T-cell (primary cell): ENCODE data around the gene KCNA4. TPM values are rescaled to one million over a fixed set of nuclear protein-coding genes. Genes with fewer than 3 reads are reported as not detected.
"Not testable (repeated sequence)": the region's sequence is repeated elsewhere in the genome, so short reads cannot be mapped to it uniquely, and the experiment has no call there.

Experiments
- ATAC-seq, 4 experiments: fragments of 200-7000 bp in 3 of 4; fragments of 150-1000 bp in 1 of 4; cut with Tn5 transposase; replicated peaks in 1 of 4; 1 replicate in 3 of 4; 2 replicates in 1 of 4; pipeline ENCODE4 v1.10.0; 2021; ENCODE audit warnings: moderate library complexity in 3 of 4, mild to moderate bottlenecking in 2 of 4, moderate number of reproducible peaks in 1 of 4
- CTCF ChIA-PET, 2 donors: fragments of 300-600 bp; sonication (Branson Sonifier 250); formaldehyde crosslinking; loops; one replicate each; lab custom pipeline; 2022; ENCODE audit warnings: antibody characterized with exemption in 2 of 2; lab: Charles Lee
- POLR2A ChIA-PET, 2 donors: fragments of 300-600 bp; sonication (Branson Sonifier 250); formaldehyde crosslinking; loops; one replicate each; lab custom pipeline; 2022; ENCODE audit warnings: antibody characterized with exemption in 2 of 2; lab: Charles Lee
- DNase-seq, 35 experiments: peaks; one replicate each; pipeline versions ENCODE4 v3.0.0 to v3.0.0-alpha.2; 2013 to 2023
- H3K27ac ChIP-seq: one replicate; pipeline ENCODE4 v1.5.1; 2013; ENCODE audit warnings: low read length
- H3K27me3 ChIP-seq, 2 experiments: replicated peaks in 1 of 2; 1 replicate in 1 of 2; 2 replicates in 1 of 2; pipeline versions ENCODE4 v1.6.1 to v1.7.0; 2013; ENCODE audit warnings: low read length in 1 of 2, mixed read lengths in 1 of 2; ENCODE audit not compliant: control insufficient read depth in 2 of 2, insufficient read depth in 2 of 2; ENCODE audit errors: extremely low read depth in 1 of 2
- H3K36me3 ChIP-seq, 2 donors: 1 replicate in 1 of 2; 2 replicates in 1 of 2; pipeline versions ENCODE4 v1.6.1 to v1.7.0; 2013; ENCODE audit warnings: low read length in 1 of 2; ENCODE audit not compliant: control insufficient read depth in 2 of 2, insufficient read depth in 1 of 2; ENCODE audit errors: extremely low read depth in 1 of 2
- H3K4me1 ChIP-seq, 2 experiments: 1 replicate in 1 of 2; 2 replicates in 1 of 2; pipeline versions ENCODE4 v1.6.1 to v1.7.0; 2013; ENCODE audit warnings: low read length in 2 of 2, mixed read lengths in 1 of 2; ENCODE audit not compliant: insufficient read depth in 2 of 2, control insufficient read depth in 1 of 2; ENCODE audit errors: extremely low read depth in 1 of 2
- H3K4me3 ChIP-seq, 2 donors: 1 replicate in 1 of 2; 2 replicates in 1 of 2; pipeline versions ENCODE4 v1.5.1 to v1.7.0; 2013; ENCODE audit warnings: mild to moderate bottlenecking in 2 of 2, low read length in 1 of 2, moderate library complexity in 1 of 2; ENCODE audit not compliant: control insufficient read depth in 1 of 2; ENCODE audit errors: extremely low read depth in 1 of 2
- H3K9me3 ChIP-seq: 2 replicates; pipeline ENCODE4 v1.7.0; 2013
- H3K27ac Mint-ChIP-seq, 2 donors: one replicate each; pipeline ENCODE4 v1.8.0; 2020 to 2021; ENCODE audit warnings: mild to moderate bottlenecking in 2 of 2, mixed read lengths in 2 of 2
- H3K27me3 Mint-ChIP-seq, 2 donors: one replicate each; pipeline ENCODE4 v1.8.0; 2021 to 2022; ENCODE audit warnings: mixed read lengths in 2 of 2
- H3K36me3 Mint-ChIP-seq: one replicate; pipeline ENCODE4 v1.8.0; 2021; ENCODE audit warnings: mixed read lengths
- H3K4me1 Mint-ChIP-seq, 3 donors: one replicate each; pipeline ENCODE4 v1.8.0; 2020 to 2022; ENCODE audit warnings: mixed read lengths in 3 of 3, mild to moderate bottlenecking in 1 of 3
- H3K4me3 Mint-ChIP-seq, 3 donors: one replicate each; pipeline ENCODE4 v1.8.0; 2020 to 2022; ENCODE audit warnings: mild to moderate bottlenecking in 3 of 3, mixed read lengths in 3 of 3, moderate library complexity in 3 of 3
- H3K9me3 Mint-ChIP-seq, 3 donors: one replicate each; pipeline ENCODE4 v1.8.0; 2020 to 2022; ENCODE audit warnings: mixed read lengths in 3 of 3
- WGBS: methylation state at CpG from one replicate; pipeline ENCODE4 v1.1.5; 2013; ENCODE audit warnings: missing lambda C conversion rate; ENCODE audit not compliant: insufficient coverage; 5-methylcytosine and 5-hydroxymethylcytosine counted together
- total RNA-seq, 35 experiments: library from RNA in 6 of 35; stranded (reverse) in 6 of 35; fragments of 120-200 nt in 1 of 35; gene quantifications; one replicate each; pipeline versions ENCODE4 v1.2.1 to v1.2.4 and lab custom pipeline; 2013 to 2026

KCNA4 gene
- total RNA-seq, 5 donors from 2014 or later (not counting 1 experiment from before 2014, with no cell fraction given) = not detected

DNA sequence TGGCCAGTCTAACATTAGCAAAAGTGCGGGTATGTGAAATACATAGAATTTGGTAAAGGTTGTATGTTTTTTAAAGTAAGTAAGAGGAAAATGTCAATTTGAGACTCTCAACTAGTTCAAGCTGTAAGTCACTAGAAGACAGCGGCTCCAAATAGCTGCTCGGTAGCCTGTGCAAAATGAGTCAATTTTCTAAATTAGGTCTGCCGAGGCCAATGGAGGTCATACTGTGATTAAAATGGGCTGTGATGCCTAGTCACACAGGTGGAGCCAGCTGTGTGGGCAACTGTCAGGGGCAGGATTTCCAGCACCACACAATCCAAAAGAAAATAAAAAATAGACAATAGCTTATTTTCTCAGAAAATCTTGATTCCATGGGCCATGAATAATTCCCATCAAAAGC is 32.3 kb downstream of the KCNA4 start:
- no peaks in the 10 kb centered on the region for H3K9me3 Mint-ChIP-seq
- H3K27me3 Mint-ChIP-seq = no peaks in the 10 kb centered on the region
- H3K4me1 Mint-ChIP-seq = no peaks in the 10 kb centered on the region
- Histone ChIP-seq H3K36me3 (no peaks in the 10 kb centered on the region), H3K9me3 (no peaks in the 10 kb centered on the region), H3K4me3 (no peak overlapping the region), H3K4me1 (no peaks in the 10 kb centered on the region), H3K27ac (no peak overlapping the region), H3K27me3 (no peaks in the 10 kb centered on the region)
- no peak overlapping the region for H3K27ac Mint-ChIP-seq
- ChIA-PET CTCF (no interaction called here), POLR2A (no interaction called here)
- H3K36me3 Mint-ChIP-seq = no peaks in the 10 kb centered on the region
- no peak overlapping the region for H3K4me3 Mint-ChIP-seq
- 80% methylated on average over 1 of the region's 4 CpGs for WGBS
- no peak for DNase-seq
- ATAC-seq = no peak

DNA sequence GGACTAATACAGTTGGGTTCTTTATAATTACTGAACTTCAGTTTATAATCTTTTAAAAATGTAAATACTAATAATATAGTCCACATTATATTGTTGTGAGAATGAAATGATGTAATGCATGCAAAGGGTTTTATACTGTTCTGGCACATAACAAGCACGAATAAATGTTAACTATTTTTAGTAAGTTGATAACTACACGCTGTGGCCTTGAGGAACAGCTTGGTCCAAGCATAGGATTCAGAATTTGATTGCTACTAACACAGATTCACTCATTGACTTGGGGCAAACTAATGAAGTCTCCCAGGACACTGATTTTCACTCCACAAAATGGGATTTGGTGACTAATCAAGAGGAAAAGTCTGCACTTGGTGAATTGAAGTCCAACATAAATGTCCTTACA is 38.3 kb downstream of the KCNA4 start:
- Histone ChIP-seq H3K27me3 (no peaks in the 10 kb centered on the region), H3K27ac (no peak overlapping the region), H3K4me1 (no peaks in the 10 kb centered on the region), H3K9me3 (no peaks in the 10 kb centered on the region), H3K36me3 (no peaks in the 10 kb centered on the region), H3K4me3 (no peak overlapping the region)
- H3K27ac Mint-ChIP-seq = no peak overlapping the region
- no peaks in the 10 kb centered on the region for H3K36me3 Mint-ChIP-seq
- no peaks in the 10 kb centered on the region for H3K27me3 Mint-ChIP-seq
- ATAC-seq (no peak), DNase-seq (no peak)
- H3K9me3 Mint-ChIP-seq = peaks cover 4 to 17% (median 12%) of the 10 kb centered on the region in 3 donors
- no peak overlapping the region for H3K4me3 Mint-ChIP-seq
- H3K4me1 Mint-ChIP-seq = no peaks in the 10 kb centered on the region
- WGBS = no CpG with 5 or more reads among the region's 2 CpGs
- ChIA-PET CTCF (no interaction called here), POLR2A (no interaction called here)

GRCh38 chr11:29975580-29975979 is 41.2 kb downstream of the KCNA4 start:
- H3K36me3 ChIP-seq, H3K9me3 ChIP-seq, H3K27ac ChIP-seq, H3K4me3 Mint-ChIP-seq, DNase-seq, H3K4me1 ChIP-seq, H3K4me1 Mint-ChIP-seq, H3K27me3 ChIP-seq, H3K4me3 ChIP-seq, CTCF ChIA-PET, POLR2A ChIA-PET, H3K36me3 Mint-ChIP-seq, ATAC-seq, H3K27me3 Mint-ChIP-seq, H3K27ac Mint-ChIP-seq: not testable (repeated sequence)
- WGBS = 76% methylated on average over 7 of the region's 10 CpGs
- H3K9me3 Mint-ChIP-seq = peaks cover 4 to 23% (median 12%) of the 10 kb centered on the region in 3 donors

GRCh38 chr11:29963796-29964195 is 53.0 kb downstream of the KCNA4 start:
- ATAC-seq (no peak), DNase-seq (no peak)
- 90% methylated on average over 2 of the region's 2 CpGs for WGBS
- H3K27ac Mint-ChIP-seq = no peak overlapping the region
- ChIA-PET CTCF (interaction anchor here in 1 of 2 donors (0.6 kb wide), 1 partner anchor 500 kb away, joined by 3 read pairs; no protein-coding TSS in a partner anchor), POLR2A (no interaction called here)
- Histone ChIP-seq H3K4me1 (no peaks in the 10 kb centered on the region), H3K27ac (no peak overlapping the region), H3K27me3 (no peaks in the 10 kb centered on the region), H3K9me3 (no peaks in the 10 kb centered on the region), H3K4me3 (no peak overlapping the region), H3K36me3 (no peaks in the 10 kb centered on the region)
- H3K36me3 Mint-ChIP-seq = no peaks in the 10 kb centered on the region
- H3K27me3 Mint-ChIP-seq = no peaks in the 10 kb centered on the region
- peaks cover 0 to 15% (median 2%) of the 10 kb centered on the region in 3 donors for H3K9me3 Mint-ChIP-seq
- H3K4me1 Mint-ChIP-seq = no peaks in the 10 kb centered on the region
- no peak overlapping the region for H3K4me3 Mint-ChIP-seq

DNA sequence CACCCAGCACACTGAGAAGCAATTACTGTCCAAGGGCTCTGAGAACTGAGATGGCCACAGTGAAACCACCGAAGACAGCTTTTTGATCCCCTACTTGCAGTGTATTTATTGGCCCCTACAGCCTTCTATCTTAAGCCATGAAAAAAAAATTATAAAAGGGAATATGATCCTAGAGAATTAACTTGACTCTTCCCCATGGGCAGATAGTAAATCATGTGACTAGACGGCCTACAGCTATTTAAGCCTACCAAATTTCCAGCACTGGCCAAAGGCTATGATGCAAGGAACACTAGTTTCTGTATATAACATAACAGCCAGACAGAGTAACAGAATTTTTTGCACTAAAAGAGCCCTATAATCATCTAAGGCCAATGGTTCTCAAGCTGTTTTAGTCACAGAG is 53.8 kb downstream of the KCNA4 start:
- no CpG with 5 or more reads among the region's 2 CpGs for WGBS
- no peaks in the 10 kb centered on the region for H3K27me3 Mint-ChIP-seq
- ChIA-PET POLR2A (no interaction called here), CTCF (no interaction called here)
- no peak overlapping the region for H3K27ac ChIP-seq
- H3K36me3 Mint-ChIP-seq = no peaks in the 10 kb centered on the region
- H3K27ac Mint-ChIP-seq = no peak overlapping the region
- no peaks in the 10 kb centered on the region for H3K36me3 ChIP-seq
- no peak overlapping the region for H3K4me3 ChIP-seq
- no peaks in the 10 kb centered on the region for H3K4me1 ChIP-seq
- no peak overlapping the region for H3K4me3 Mint-ChIP-seq
- no peaks in the 10 kb centered on the region for H3K9me3 ChIP-seq
- H3K27me3 ChIP-seq = no peaks in the 10 kb centered on the region
- H3K4me1 Mint-ChIP-seq = no peaks in the 10 kb centered on the region
- no peak for DNase-seq
- peaks cover under 1 to 17% (median 2%) of the 10 kb centered on the region in 3 donors for H3K9me3 Mint-ChIP-seq
- no peak for ATAC-seq

DNA sequence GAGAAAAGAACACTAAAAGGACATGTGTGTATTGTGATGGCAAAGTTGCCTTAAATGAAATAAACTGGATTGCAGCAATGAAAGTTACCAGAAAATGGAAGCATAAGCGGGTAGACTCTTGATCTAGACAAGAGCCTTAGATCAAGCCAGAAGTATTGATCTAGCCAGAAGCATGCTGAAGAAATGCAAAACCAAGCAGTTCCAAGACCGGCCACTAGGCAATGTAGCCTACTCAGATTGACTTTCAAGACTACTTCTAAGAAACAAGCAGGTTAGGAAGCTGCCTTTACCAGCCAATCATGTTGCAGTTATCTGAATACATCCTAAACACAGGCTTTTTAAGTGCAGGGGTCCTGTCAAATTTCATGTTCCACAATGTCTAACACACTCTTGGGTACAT is 54.6 kb downstream of the KCNA4 start:
- Histone ChIP-seq H3K4me3 (no peak overlapping the region), H3K27me3 (no peaks in the 10 kb centered on the region), H3K27ac (no peak overlapping the region), H3K4me1 (no peaks in the 10 kb centered on the region), H3K36me3 (no peaks in the 10 kb centered on the region), H3K9me3 (no peaks in the 10 kb centered on the region)
- Mint-ChIP-seq H3K4me1 (no peaks in the 10 kb centered on the region), H3K36me3 (no peaks in the 10 kb centered on the region), H3K27ac (no peak overlapping the region), H3K27me3 (no peaks in the 10 kb centered on the region), H3K9me3 (peaks cover 2 to 17% (median 6%) of the 10 kb centered on the region in 3 donors), H3K4me3 (no peak overlapping the region)
- ChIA-PET POLR2A (no interaction called here), CTCF (no interaction called here)
- WGBS = 88% methylated on average over 2 of the region's 2 CpGs
- ATAC-seq (no peak), DNase-seq (no peak)
